GM19351 (cell line): ENCODE measurements around the gene GPR12.

Experiments used
- ATAC-seq: cut with Tn5 transposase; IDR thresholded peaks from one replicate; pipeline ENCODE4 v1.9.1; 2021; ENCODE audit warnings: mild to moderate bottlenecking, moderate library complexity; ENCODE audit not compliant: unreplicated experiment

The GPR12 gene

DNA sequence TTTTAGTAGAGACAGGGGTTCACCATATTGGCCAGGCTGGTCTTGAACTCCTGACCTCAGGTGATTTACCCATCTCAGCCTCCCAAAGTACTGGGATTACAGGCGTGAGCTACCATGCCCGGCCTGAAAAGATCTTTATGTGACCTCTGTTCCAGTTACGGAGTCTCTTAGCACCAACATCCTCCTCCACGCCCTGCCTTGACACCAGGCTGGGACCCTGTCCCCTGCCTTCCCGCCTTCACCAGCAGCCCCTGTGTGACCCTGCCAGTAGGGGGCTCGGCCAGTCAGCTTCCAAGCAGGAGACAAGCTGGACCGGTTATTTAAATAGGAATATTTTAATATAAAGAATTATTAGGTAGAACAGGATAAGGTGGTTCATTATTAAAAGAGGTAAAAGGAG lies 54.2 kb downstream of the GPR12 start:
- ATAC-seq, result no peak

DNA sequence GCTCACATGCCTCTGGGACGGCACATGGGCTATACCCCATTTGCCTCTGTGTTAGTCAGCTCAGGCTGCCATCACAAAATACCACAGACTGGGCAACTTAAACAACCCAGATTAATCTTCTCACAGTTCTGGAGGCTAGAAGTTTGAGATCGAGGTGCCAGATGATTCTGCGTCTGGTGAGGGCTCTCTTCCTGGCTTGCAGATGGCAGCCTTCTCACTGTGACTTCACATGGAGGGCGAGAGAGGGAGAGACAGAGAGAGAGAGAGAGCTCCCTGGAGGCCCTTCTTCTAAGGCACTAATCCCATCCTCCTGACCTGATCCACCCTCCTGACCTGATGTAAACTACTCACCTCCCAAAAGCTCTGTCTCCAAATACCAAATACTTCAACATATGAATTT lies 55.0 kb downstream of the GPR12 start:
- ATAC-seq, result no peak
